Kidney (tissue), 14 donors: ENCODE measurements around the gene RGS4. TPM values are rescaled to one million over a fixed set of nuclear protein-coding genes. Genes with fewer than 3 reads are reported as not detected.

ENCODE experiments used
- DNase-seq, 5 donors: peaks; one replicate each; pipeline ENCODE4 v3.0.0-alpha.2; 2013 to 2020
- FAIRE-seq: peaks from 2 replicates; lab custom pipeline; 2012; peaks lifted over from hg19 to GRCh38; lab: Jason Lieb, UNC
- H3K27ac ChIP-seq, 2 donors: one replicate each; pipeline ENCODE4 v1.7.0; 2013; ENCODE audit warnings: low read depth in 2 of 2, low read length in 2 of 2, inconsistent platforms in 1 of 2
- H3K27me3 ChIP-seq: one replicate; pipeline ENCODE4 v1.7.1; 2013; ENCODE audit warnings: low read length, inconsistent platforms; ENCODE audit not compliant: control insufficient read depth, insufficient read depth
- H3K36me3 ChIP-seq, 3 donors: one replicate each; pipeline versions ENCODE4 v1.7.0 to v1.7.1; 2013; ENCODE audit warnings: low read length in 3 of 3, control low read depth in 1 of 3, inconsistent platforms in 1 of 3; ENCODE audit not compliant: insufficient read depth in 3 of 3, control insufficient read depth in 2 of 3
- H3K4me1 ChIP-seq, 3 donors: one replicate each; pipeline versions ENCODE4 v1.7.0 to v1.7.1; 2013; ENCODE audit warnings: low read length in 3 of 3, inconsistent platforms in 1 of 3, low read depth in 1 of 3; ENCODE audit not compliant: control insufficient read depth in 2 of 3, insufficient read depth in 2 of 3
- H3K4me3 ChIP-seq, 3 donors: one replicate each; pipeline versions ENCODE4 v1.7.0 to v1.8.1; 2013; ENCODE audit warnings: low read length in 3 of 3, control low read depth in 1 of 3, inconsistent platforms in 1 of 3
- H3K9ac ChIP-seq, 3 donors: one replicate each; pipeline versions ENCODE4 v1.7.0 to v1.7.1; 2013; ENCODE audit warnings: low read length in 3 of 3, control low read depth in 1 of 3, inconsistent platforms in 1 of 3
- H3K9me3 ChIP-seq, 3 donors: one replicate each; pipeline versions ENCODE4 v1.7.0 to v1.7.1; 2013; ENCODE audit warnings: low read length in 3 of 3, control low read depth in 1 of 3, inconsistent platforms in 1 of 3; ENCODE audit not compliant: control insufficient read depth in 2 of 3, insufficient read depth in 1 of 3
- intact Hi-C: fragments of 100-400 bp; cut with DNase I; formaldehyde crosslinking; loops from one replicate; pipeline ENCODE4 v1.11.1; 2022
- polyA plus RNA-seq: library from polyadenylated mRNA; stranded (reverse); fragments of 350-450 nt; fragmentation: Illumina TruSeq; extraction: RNeasy Lipid Tissue Mini Kit (QIAGEN cat#74804); gene quantifications from one replicate; pipeline ENCODE4 v1.2.3, GENCODE V29; 2014; ENCODE audit warnings: low read depth, low replicate concordance; ENCODE audit not compliant: insufficient read depth
- total RNA-seq: library from RNA; stranded (reverse); fragmentation: NEBNext Ultra II Directional; extraction: Animal tissue kit (Norgen Biotek cat#: 25700); gene quantifications from one replicate; pipeline ENCODE4 v1.2.1, GENCODE V29; 2021
- TF ChIP-seq, protein P1 (sequence below): IDR thresholded peaks from 3 replicates; pipeline ENCODE4 v1.5.1; 2012; ENCODE audit warnings: mild to moderate bottlenecking, moderate library complexity, borderline replicate concordance; ENCODE audit not compliant: insufficient read depth; ENCODE audit errors: extremely low read depth
- donor health status: control.
- donor health status: control.
- donor health status: control.
- donor health status: control.
- donor health status: control.
- donor health status: DM: yes; HTN: yes; CAD: no.
- donor health status: Normal renal cell carcinoma (clear cell type).

Gene RGS4
- total and polyA plus RNA-seq, 2 donors from 2014 or later = 2.0 to 3.1 TPM

DNA sequence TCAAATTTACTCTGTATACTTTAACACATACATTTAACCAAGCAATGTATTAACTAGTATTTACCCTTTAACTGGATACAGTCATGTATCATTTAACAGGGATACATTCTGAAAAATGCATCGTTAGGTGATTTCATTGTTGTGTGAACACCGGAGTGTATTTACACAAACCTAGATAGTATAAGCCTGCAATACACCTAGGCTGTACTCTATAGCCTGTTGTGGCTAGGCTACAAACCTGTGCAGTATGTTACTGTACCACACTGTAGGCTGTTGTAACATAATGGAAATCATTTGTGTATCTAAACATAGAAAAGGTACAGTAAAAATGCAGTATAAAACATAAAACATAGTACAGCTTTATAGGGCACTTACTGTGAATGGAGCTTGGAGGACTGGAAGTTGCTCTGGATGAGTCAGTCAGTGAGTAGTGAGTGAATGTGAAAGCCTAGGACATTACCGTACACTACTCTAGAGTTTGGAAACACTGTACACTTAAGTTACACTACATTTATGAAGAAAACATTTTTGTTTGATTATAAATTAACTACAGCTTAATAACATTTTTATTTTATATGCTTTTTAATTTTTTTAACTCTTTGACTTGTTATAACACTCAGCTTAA lies 21.3 kb downstream of the RGS4 start:
- no peak overlapping the region for H3K27ac ChIP-seq
- FAIRE-seq = no peak
- H3K4me3 ChIP-seq = no peak overlapping the region
- intact Hi-C loops = no loop called here
- no peaks in the 10 kb centered on the region for H3K36me3 ChIP-seq
- no peak overlapping the region for H3K9ac ChIP-seq
- H3K27me3 ChIP-seq = no peaks in the 10 kb centered on the region
- TF ChIP-seq, protein P1, sequence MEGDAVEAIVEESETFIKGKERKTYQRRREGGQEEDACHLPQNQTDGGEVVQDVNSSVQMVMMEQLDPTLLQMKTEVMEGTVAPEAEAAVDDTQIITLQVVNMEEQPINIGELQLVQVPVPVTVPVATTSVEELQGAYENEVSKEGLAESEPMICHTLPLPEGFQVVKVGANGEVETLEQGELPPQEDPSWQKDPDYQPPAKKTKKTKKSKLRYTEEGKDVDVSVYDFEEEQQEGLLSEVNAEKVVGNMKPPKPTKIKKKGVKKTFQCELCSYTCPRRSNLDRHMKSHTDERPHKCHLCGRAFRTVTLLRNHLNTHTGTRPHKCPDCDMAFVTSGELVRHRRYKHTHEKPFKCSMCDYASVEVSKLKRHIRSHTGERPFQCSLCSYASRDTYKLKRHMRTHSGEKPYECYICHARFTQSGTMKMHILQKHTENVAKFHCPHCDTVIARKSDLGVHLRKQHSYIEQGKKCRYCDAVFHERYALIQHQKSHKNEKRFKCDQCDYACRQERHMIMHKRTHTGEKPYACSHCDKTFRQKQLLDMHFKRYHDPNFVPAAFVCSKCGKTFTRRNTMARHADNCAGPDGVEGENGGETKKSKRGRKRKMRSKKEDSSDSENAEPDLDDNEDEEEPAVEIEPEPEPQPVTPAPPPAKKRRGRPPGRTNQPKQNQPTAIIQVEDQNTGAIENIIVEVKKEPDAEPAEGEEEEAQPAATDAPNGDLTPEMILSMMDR = no peak
- DNase-seq = no peak
- H3K4me1 ChIP-seq = no peaks in the 10 kb centered on the region
- no peaks in the 10 kb centered on the region for H3K9me3 ChIP-seq

DNA sequence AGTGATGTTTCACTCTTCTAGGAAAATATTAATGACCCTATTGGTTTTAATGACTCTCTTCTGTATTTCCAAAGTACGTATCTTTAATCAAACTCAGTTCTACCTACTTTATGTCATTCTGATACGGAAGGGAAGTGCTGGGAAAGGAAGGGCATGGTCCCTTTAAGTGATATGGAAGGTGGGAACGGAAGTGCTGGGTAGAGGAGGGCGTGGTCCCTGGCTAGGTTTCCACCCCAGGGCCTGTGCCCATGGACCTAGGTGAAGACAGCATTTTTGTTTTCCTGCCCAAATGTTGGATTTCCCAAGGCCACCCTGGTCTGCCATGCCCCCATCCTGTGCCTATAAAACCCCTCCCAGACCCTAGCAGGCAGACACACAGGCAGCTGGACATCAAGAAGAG lies 24.0 kb downstream of the RGS4 start:
- Histone ChIP-seq H3K27me3 (no peaks in the 10 kb centered on the region), H3K27ac (no peak overlapping the region), H3K9ac (no peak overlapping the region), H3K4me3 (no peak overlapping the region), H3K36me3 (no peaks in the 10 kb centered on the region), H3K4me1 (no peaks in the 10 kb centered on the region), H3K9me3 (no peaks in the 10 kb centered on the region)
- intact Hi-C loops = no loop called here
- FAIRE-seq (no peak), DNase-seq (no peak)
- TF ChIP-seq, protein P1 = no peak

DNA sequence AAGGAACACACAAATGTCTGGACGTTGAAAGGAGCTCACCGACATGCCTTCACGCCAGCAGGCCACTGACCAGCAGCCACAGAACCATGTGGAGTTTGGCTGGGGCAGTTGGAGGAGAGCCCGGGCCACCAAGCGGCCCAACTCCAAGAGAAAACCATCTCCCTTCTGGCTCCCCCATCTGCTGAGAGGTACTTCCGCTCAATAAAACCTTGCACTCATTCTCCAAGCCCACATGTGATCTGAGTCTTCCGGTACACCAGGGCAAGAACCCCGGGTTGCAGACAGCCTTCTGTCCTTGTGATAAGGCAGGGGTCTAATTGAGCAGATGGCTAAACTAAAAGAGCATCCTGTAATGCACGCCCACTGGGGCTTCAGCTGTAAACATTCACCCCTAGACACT lies 24.4 kb downstream of the RGS4 start:
- DNase-seq (peak in 1 of 5 donors; percentile 39), FAIRE-seq (no peak)
- TF ChIP-seq, protein P1 = no peak
- intact Hi-C loops = no loop called here
- Histone ChIP-seq H3K27ac (no peak overlapping the region), H3K9ac (no peak overlapping the region), H3K9me3 (no peaks in the 10 kb centered on the region), H3K27me3 (no peaks in the 10 kb centered on the region), H3K4me1 (no peaks in the 10 kb centered on the region), H3K36me3 (no peaks in the 10 kb centered on the region), H3K4me3 (no peak overlapping the region)

DNA sequence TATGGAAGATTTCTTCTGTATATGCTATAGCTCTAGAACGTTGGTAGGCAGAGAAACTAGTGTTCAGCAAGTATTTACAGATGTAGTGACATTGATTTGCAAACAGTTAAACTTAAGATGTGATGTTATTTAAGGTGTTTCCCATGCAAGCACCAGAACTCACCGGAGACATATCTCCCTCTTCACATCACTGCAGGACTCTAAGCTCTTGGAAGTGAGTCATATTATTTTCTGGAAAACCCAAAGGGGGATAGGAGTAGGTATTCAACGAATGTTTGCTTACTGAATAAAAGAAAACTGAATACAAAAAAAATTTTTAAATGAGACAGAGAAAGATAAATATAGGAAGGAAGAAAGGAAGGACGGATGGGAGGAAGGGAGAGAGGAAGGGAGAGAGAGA lies 25.0 kb downstream of the RGS4 start:
- Histone ChIP-seq H3K36me3 (no peaks in the 10 kb centered on the region), H3K9me3 (no peaks in the 10 kb centered on the region), H3K27me3 (no peaks in the 10 kb centered on the region), H3K9ac (no peak overlapping the region), H3K4me1 (no peaks in the 10 kb centered on the region), H3K27ac (no peak overlapping the region), H3K4me3 (no peak overlapping the region)
- TF ChIP-seq, protein P1 = no peak
- DNase-seq (no peak), FAIRE-seq (no peak)
- intact Hi-C loops = no loop called here
